ENCODE results near the gene CDAN1.

CDAN1 gene

GRCh38 chr15:42733027-42733426 is 3.9 kb downstream of the CDAN1 start:
- H3K27ac ChIP-seq: no peak overlapping the region
- TF ChIP-seq CTCF (conservative IDR thresholded peaks at IDR 0.05): no peak
- no peak for TF ChIP-seq ZFX (IDR thresholded peaks at IDR 0.05)

- no peak overlapping the region for H3K27ac ChIP-seq
- TF ChIP-seq ZFX (IDR thresholded peaks at IDR 0.05): no peak
- no peak for TF ChIP-seq CTCF (conservative IDR thresholded peaks at IDR 0.05)
These were observed 4.7 kb downstream of the CDAN1 start for GRCh38 chr15:42732095-42732827.

GRCh38 chr15:42731461-42731860 is 5.5 kb downstream of the CDAN1 start:
- TF ChIP-seq ZFX (IDR thresholded peaks at IDR 0.05): no peak
- TF ChIP-seq CTCF (conservative IDR thresholded peaks at IDR 0.05): no peak
- H3K27ac ChIP-seq: no peak overlapping the region

GRCh38 chr15:42730536-42730935 is 6.4 kb downstream of the CDAN1 start:
- no peak for TF ChIP-seq CTCF (conservative IDR thresholded peaks at IDR 0.05)
- no peak for TF ChIP-seq ZFX (IDR thresholded peaks at IDR 0.05)

GRCh38 chr15:42730135-42730534 is 6.8 kb downstream of the CDAN1 start:
- no peak overlapping the region for H3K27ac ChIP-seq
- TF ChIP-seq ZFX (IDR thresholded peaks at IDR 0.05) (no peak), CTCF (conservative IDR thresholded peaks at IDR 0.05) (no peak)

More at GRCh38 chr15:42730536-42730935, 6.4 kb downstream of the CDAN1 start:
- H3K27ac ChIP-seq: no peak overlapping the region

GRCh38 chr15:42729409-42729808 is 7.5 kb downstream of the CDAN1 start:
- H3K27ac ChIP-seq: no peak overlapping the region
- TF ChIP-seq CTCF (conservative IDR thresholded peaks at IDR 0.05) (no peak), ZFX (IDR thresholded peaks at IDR 0.05) (no peak)

GRCh38 chr15:42728972-42729371 is 8.0 kb downstream of the CDAN1 start:
- H3K27ac ChIP-seq: no peak overlapping the region
- TF ChIP-seq ZFX (IDR thresholded peaks at IDR 0.05): no peak
- no peak for TF ChIP-seq CTCF (conservative IDR thresholded peaks at IDR 0.05)
